Central memory CD8-positive, alpha-beta T cell (primary cell): ENCODE measurements around the gene EPHB1.

Source experiments
- ATAC-seq: fragments of 150-1000 bp; cut with Tn5 transposase; replicated peaks from 2 replicates; pipeline ENCODE4 v1.10.0; 2022; ENCODE audit warnings: mild to moderate bottlenecking, moderate FRiP score, moderate number of reproducible peaks; ENCODE audit not compliant: poor library complexity, severe bottlenecking; ENCODE audit errors: extremely low read depth
- DNase-seq, 2 donors: peaks; one replicate each; pipeline ENCODE4 v3.0.0; 2021; ENCODE audit warnings: low spot score in 2 of 2
- H3K27ac Mint-ChIP-seq: one replicate; pipeline ENCODE4 v1.8.0; 2022; ENCODE audit warnings: low read depth, mild to moderate bottlenecking, moderate library complexity, mixed read lengths
- H3K27me3 Mint-ChIP-seq: one replicate; pipeline ENCODE4 v1.8.0; 2022; ENCODE audit warnings: mixed read lengths
- H3K36me3 Mint-ChIP-seq: one replicate; pipeline ENCODE4 v1.8.0; 2022; ENCODE audit warnings: mild to moderate bottlenecking, moderate library complexity, mixed read lengths; ENCODE audit not compliant: insufficient read depth
- H3K4me1 Mint-ChIP-seq: one replicate; pipeline ENCODE4 v1.8.0; 2022; ENCODE audit warnings: mixed read lengths
- H3K4me3 Mint-ChIP-seq: one replicate; pipeline ENCODE4 v1.8.0; 2022; ENCODE audit warnings: mild to moderate bottlenecking, moderate library complexity, mixed read lengths
- H3K9me3 Mint-ChIP-seq: one replicate; pipeline ENCODE4 v1.8.0; 2022; ENCODE audit warnings: mixed read lengths

Gene EPHB1

GRCh38 chr3:134864636-134865035 lies 69.6 kb downstream of the EPHB1 start:
- no peak for DNase-seq
- no peaks in the 10 kb centered on the region for H3K4me1 Mint-ChIP-seq
- no peak overlapping the region for H3K27ac Mint-ChIP-seq
- ATAC-seq = no peak
- H3K4me3 Mint-ChIP-seq = no peak overlapping the region
- no peaks in the 10 kb centered on the region for H3K27me3 Mint-ChIP-seq
- H3K9me3 Mint-ChIP-seq = no peaks in the 10 kb centered on the region
- no peaks in the 10 kb centered on the region for H3K36me3 Mint-ChIP-seq

DNA sequence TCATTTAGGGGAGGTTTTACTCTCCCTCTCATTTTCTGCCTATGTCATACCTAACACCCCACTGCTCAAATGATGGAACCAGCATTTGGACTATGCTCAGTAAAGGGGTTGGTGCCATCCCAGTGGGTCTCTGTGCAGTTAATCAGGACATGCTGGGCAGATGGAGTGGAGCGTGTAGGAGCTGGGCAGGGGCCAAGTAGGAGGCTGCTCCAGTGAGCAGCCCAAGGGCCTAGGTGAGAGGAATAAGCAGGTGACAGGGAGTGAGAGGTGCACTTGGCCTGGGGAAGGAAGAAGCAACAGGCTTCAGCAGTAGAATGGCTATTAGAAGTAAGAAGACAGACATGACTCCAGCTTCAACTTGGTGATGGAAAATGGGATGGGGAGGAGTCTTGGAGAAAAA lies 72.2 kb downstream of the EPHB1 start:
- ATAC-seq = no peak
- H3K4me1 Mint-ChIP-seq = no peaks in the 10 kb centered on the region
- no peak for DNase-seq
- H3K9me3 Mint-ChIP-seq = no peaks in the 10 kb centered on the region
- no peaks in the 10 kb centered on the region for H3K36me3 Mint-ChIP-seq
- no peaks in the 10 kb centered on the region for H3K27me3 Mint-ChIP-seq
- no peak overlapping the region for H3K27ac Mint-ChIP-seq
- no peak overlapping the region for H3K4me3 Mint-ChIP-seq

GRCh38 chr3:134869153-134869726 lies 74.2 kb downstream of the EPHB1 start:
- H3K27me3 Mint-ChIP-seq = no peaks in the 10 kb centered on the region
- no peaks in the 10 kb centered on the region for H3K4me1 Mint-ChIP-seq
- DNase-seq (no peak), ATAC-seq (no peak)
- no peaks in the 10 kb centered on the region for H3K36me3 Mint-ChIP-seq
- no peak overlapping the region for H3K27ac Mint-ChIP-seq
- H3K4me3 Mint-ChIP-seq = no peak overlapping the region
- H3K9me3 Mint-ChIP-seq = peaks cover 5% of the 10 kb centered on the region

DNA sequence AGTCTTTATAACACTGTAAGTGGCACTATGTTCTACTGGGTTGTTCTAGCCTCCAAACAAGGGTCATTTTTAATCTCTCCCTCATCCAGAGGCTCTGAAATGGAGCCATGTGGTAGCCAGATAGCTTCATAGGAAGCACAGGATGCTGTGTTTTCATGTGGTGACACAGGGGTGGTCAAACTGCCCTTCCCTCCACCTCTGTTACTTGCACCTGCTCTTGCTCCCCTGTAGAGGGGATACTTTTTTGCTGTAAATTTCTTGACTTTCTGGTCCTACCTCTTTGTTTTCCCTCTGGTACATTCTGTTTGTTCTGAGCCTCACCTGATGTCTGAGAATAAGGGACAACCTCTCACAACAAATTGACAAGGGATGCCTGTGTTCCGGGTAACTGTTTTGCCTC lies 76.8 kb downstream of the EPHB1 start:
- Mint-ChIP-seq H3K4me1 (no peaks in the 10 kb centered on the region), H3K27ac (no peak overlapping the region), H3K4me3 (no peak overlapping the region), H3K27me3 (no peaks in the 10 kb centered on the region), H3K9me3 (peaks cover 5% of the 10 kb centered on the region), H3K36me3 (no peaks in the 10 kb centered on the region)
- no peak for DNase-seq
- ATAC-seq = no peak

DNA sequence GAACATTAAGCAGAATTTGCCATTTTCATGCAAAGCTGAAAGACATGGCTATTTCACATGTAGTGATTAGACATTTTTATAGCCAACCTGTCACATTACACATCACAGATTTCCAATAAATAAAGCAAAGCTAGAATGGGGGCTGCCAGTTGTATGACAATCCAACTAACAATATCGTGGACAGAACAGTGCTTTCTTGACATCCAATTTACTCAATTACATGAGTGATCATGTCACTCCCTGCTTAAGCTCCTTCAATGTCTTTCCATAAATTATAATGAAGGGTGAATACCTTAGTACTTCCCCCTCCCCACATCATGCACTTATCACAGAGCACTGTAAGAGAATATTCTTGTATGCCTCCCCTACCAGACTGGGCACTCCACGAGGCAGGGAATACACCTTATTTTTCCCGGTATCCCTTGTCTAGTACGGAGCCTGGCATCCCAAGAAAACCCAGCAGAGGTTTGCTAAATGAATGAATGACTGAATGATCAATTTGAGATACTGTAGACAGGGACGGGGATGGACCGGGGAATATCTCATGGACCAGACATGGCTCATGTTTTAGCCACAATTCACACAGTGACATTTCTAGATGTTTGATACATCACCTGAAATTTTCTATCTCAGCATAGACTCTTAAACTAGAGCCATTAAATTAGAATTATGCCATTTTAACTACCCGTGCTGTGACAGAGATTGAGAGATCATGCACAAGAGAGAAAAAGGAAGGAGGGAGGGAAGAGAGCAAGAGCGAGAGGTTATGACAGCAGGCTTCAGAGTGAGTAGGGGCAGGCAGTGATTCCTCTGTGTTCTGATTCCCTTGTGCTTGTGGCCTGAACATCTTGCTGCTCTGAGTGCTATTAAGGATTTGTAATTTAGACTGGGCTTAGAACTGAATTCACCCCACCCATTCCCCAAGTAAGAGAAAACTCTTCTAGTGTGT lies 77.7 kb downstream of the EPHB1 start:
- ATAC-seq = no peak
- H3K4me3 Mint-ChIP-seq = no peak overlapping the region
- no peaks in the 10 kb centered on the region for H3K4me1 Mint-ChIP-seq
- no peak overlapping the region for H3K27ac Mint-ChIP-seq
- no peaks in the 10 kb centered on the region for H3K36me3 Mint-ChIP-seq
- DNase-seq = no peak
- H3K27me3 Mint-ChIP-seq = no peaks in the 10 kb centered on the region
- peaks cover 5% of the 10 kb centered on the region for H3K9me3 Mint-ChIP-seq

DNA sequence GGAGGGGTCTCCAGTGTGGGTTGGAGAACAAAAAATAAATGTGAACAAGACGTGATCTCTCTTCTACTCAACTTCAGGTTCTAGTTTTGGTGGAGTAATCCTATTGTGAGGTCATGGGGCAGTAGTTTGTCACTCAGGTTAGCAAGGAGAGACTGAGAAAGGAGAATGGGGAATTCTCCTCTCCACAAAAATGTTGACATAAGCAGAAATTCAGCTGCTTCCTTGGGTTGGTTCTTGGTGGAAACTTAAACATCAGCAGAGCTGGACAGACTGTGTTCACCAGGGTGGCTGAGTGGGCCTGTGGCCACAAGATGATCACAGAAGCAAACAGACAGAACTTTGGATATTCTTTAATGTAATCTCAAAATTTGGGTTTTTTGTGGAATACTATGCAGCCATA lies 78.7 kb downstream of the EPHB1 start:
- no peak overlapping the region for H3K4me3 Mint-ChIP-seq
- peaks cover 2% of the 10 kb centered on the region for H3K36me3 Mint-ChIP-seq
- H3K9me3 Mint-ChIP-seq = peaks cover 5% of the 10 kb centered on the region
- no peaks in the 10 kb centered on the region for H3K4me1 Mint-ChIP-seq
- H3K27ac Mint-ChIP-seq = no peak overlapping the region
- DNase-seq (no peak), ATAC-seq (no peak)
- no peaks in the 10 kb centered on the region for H3K27me3 Mint-ChIP-seq

DNA sequence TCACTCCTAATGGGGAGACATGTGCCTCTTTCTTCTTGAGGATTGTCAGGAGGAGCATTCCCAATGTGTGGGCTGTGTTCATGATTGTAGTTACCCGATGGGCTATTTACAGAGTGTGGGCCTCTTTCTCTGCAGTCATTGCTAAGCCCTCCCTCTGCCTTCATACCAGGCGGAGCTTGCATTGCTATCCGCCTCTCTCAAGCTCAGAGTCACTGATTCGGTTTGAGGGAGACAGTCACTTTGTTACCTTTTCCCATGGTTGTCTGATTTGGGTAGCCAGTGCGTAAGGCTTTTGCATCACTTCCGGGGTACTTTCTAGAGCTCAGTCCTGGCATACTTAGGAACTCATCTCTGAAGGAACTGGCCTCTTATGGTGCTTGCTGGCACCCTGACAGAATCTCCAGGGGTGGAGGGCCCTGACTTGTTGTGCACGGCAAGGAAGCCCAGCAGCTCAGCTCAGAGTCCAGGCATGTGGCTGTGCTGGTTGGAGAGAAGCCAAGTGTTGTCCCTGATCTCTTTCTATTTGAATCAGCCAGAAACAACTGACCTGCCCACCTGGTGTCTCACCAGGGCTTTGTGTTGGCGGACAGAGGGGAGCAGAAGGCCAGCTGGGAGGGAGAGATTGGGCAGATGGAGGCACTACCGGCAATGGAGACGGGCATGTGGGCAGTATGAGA lies 79.8 kb downstream of the EPHB1 start:
- no peak overlapping the region for H3K4me3 Mint-ChIP-seq
- H3K9me3 Mint-ChIP-seq = peaks cover 5% of the 10 kb centered on the region
- H3K27ac Mint-ChIP-seq = no peak overlapping the region
- DNase-seq = no peak
- H3K36me3 Mint-ChIP-seq = peaks cover 2% of the 10 kb centered on the region
- no peak for ATAC-seq
- H3K4me1 Mint-ChIP-seq = no peaks in the 10 kb centered on the region
- no peaks in the 10 kb centered on the region for H3K27me3 Mint-ChIP-seq

DNA sequence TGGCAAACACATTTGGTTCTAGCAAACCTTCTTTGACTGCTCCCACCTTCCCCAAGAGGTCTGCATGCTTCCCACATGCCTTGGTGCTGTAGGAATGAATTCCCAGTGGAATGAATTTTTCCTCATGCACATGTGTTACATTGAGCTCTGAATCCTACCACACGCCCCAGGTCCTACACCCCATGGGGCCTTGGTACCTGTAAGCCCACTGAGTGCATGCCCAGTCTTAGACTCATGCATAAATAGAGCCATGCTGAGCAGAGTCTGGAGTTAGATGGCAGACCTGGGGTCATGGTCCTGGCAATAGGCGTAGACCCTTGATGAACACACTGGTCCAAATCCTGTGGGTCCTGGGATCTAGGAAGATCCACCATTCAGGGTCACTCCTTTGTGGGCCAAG lies 81.8 kb downstream of the EPHB1 start:
- no peaks in the 10 kb centered on the region for H3K4me1 Mint-ChIP-seq
- no peak overlapping the region for H3K27ac Mint-ChIP-seq
- H3K9me3 Mint-ChIP-seq = peaks cover 5% of the 10 kb centered on the region
- H3K36me3 Mint-ChIP-seq = peaks cover 2% of the 10 kb centered on the region
- H3K4me3 Mint-ChIP-seq = no peak overlapping the region
- ATAC-seq = no peak
- H3K27me3 Mint-ChIP-seq = no peaks in the 10 kb centered on the region
- DNase-seq = no peak

GRCh38 chr3:134877788-134878187 lies 82.7 kb downstream of the EPHB1 start:
- Mint-ChIP-seq H3K4me3 (no peak overlapping the region), H3K9me3 (peaks cover 5% of the 10 kb centered on the region), H3K4me1 (no peaks in the 10 kb centered on the region), H3K27ac (no peak overlapping the region), H3K27me3 (no peaks in the 10 kb centered on the region), H3K36me3 (peaks cover 2% of the 10 kb centered on the region)
- DNase-seq (no peak), ATAC-seq (no peak)

DNA sequence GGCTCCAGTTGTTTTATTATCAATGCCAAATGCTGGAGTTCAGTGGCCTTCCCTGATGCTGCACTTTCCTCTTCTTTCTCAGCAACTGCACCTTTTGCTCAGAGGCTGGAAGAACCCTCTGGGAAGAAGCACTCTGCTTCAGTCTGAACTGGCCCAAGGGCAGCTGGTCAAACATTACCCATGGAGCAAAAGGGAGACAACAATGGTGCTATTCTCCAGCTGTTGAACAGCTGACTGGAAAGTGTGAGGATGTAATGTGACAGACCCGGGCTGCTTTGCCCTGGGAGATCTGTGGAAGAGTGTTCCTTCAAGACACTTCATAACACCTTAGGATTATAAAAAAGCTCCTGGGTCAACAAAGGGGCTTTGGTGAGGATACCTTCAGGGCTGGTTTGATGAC lies 84.9 kb downstream of the EPHB1 start:
- Mint-ChIP-seq H3K4me3 (no peak overlapping the region), H3K27me3 (no peaks in the 10 kb centered on the region), H3K9me3 (no peaks in the 10 kb centered on the region), H3K36me3 (peaks cover 2% of the 10 kb centered on the region), H3K27ac (no peak overlapping the region), H3K4me1 (no peaks in the 10 kb centered on the region)
- ATAC-seq = no peak
- DNase-seq = no peak

DNA sequence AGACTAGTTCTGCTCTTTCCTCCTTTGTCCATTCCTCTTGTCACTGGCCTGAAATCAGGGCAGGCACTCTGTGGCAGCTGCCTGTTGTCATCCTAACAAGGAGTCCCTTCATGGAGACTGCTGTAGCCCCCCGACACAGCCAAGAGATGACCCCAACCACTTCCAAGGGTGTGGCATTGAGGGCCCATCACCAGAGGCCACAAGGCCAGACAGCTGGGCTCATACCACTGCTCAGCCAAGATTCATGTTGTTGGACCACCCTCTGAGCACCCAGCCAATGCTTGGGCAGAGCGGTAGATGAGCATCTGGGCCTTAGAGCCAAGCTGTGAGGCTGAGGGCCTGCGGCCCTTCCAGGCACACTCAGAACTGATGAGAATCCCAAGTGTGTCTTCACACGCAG lies 85.4 kb downstream of the EPHB1 start:
- DNase-seq (no peak), ATAC-seq (no peak)
- Mint-ChIP-seq H3K4me3 (no peak overlapping the region), H3K4me1 (no peaks in the 10 kb centered on the region), H3K27me3 (no peaks in the 10 kb centered on the region), H3K36me3 (peaks cover 2% of the 10 kb centered on the region), H3K9me3 (no peaks in the 10 kb centered on the region), H3K27ac (no peak overlapping the region)

- Mint-ChIP-seq H3K27me3 (no peaks in the 10 kb centered on the region), H3K9me3 (no peaks in the 10 kb centered on the region), H3K4me3 (no peak overlapping the region), H3K36me3 (peaks cover 2% of the 10 kb centered on the region), H3K4me1 (no peaks in the 10 kb centered on the region), H3K27ac (no peak overlapping the region)
- DNase-seq = no peak
- ATAC-seq = no peak
Measured at GRCh38 chr3:134881305-134881704, 86.2 kb downstream of the EPHB1 start.
